HG03342 (cell line): Measurements from ENCODE around the gene ACOX2.

Experiments used
- ATAC-seq: cut with Tn5 transposase; IDR thresholded peaks from one replicate; pipeline ENCODE4 v1.9.1; 2021; ENCODE audit warnings: mild to moderate bottlenecking, moderate library complexity; ENCODE audit not compliant: unreplicated experiment

ACOX2 gene

GRCh38 chr3:58474967-58475578, 61.9 kb downstream of the ACOX2 start:
- no peak for ATAC-seq

GRCh38 chr3:58474348-58474911, 62.6 kb downstream of the ACOX2 start:
- ATAC-seq: no peak

GRCh38 chr3:58473275-58473674, 63.7 kb downstream of the ACOX2 start:
- ATAC-seq: no peak

- no peak for ATAC-seq
Observed at GRCh38 chr3:58471025-58471887, 65.7 kb downstream of the ACOX2 start.

GRCh38 chr3:58470363-58471024, 66.5 kb downstream of the ACOX2 start:
- no peak for ATAC-seq

GRCh38 chr3:58469096-58469495, 67.9 kb downstream of the ACOX2 start:
- ATAC-seq: no peak

- no peak for ATAC-seq
Observed at GRCh38 chr3:58466899-58467563, 70.0 kb downstream of the ACOX2 start.

GRCh38 chr3:58464866-58465265, 72.1 kb downstream of the ACOX2 start:
- no peak for ATAC-seq

GRCh38 chr3:58463942-58464271, 73.1 kb downstream of the ACOX2 start:
- ATAC-seq: no peak

GRCh38 chr3:58463181-58463941, 73.6 kb downstream of the ACOX2 start:
- peak; percentile 89 for ATAC-seq

- ATAC-seq: no peak
Observed at GRCh38 chr3:58462829-58463180, 74.2 kb downstream of the ACOX2 start.

- ATAC-seq: no peak
Observed at GRCh38 chr3:58459160-58459559, 77.8 kb downstream of the ACOX2 start.
